MCF 10A (cell line): ENCODE measurements around the gene GGCT. TPM values are rescaled to one million over a fixed set of nuclear protein-coding genes. Genes with fewer than 3 reads are reported as not detected.
"Not testable (repeated sequence)": the region's sequence is repeated elsewhere in the genome, so short reads cannot be mapped to it uniquely, and the experiment has no call there.

Experiments used
- BruUV-seq: library from RNA; stranded (reverse); fragments of 400-500 nt; replicated peaks from 2 replicates; lab custom pipeline; 2021; lab: Mats Ljungman, UMichigan
- CTCF ChIA-PET: fragments of 300-600 bp; sonication (Branson Sonifier 250); formaldehyde crosslinking; extraction: SDS; loops from one replicate; lab custom pipeline; 2021; ENCODE audit warnings: antibody characterized with exemption, inconsistent platforms; lab: Yijun Ruan, JAX
- POLR2A ChIA-PET: fragments of 300-600, 350-650 bp; sonication (Branson Sonifier 250); formaldehyde crosslinking; extraction: SDS; loops from one replicate; lab custom pipeline; 2020; ENCODE audit warnings: antibody characterized with exemption, inconsistent platforms; lab: Yijun Ruan, JAX
- DNase-seq: peaks from one replicate; pipeline ENCODE4 v3.0.0-alpha.2; 2018; ENCODE audit not compliant: unreplicated experiment
- H3K27ac Mint-ChIP-seq: one replicate; pipeline ENCODE4 v1.8.0; 2022; ENCODE audit warnings: mild to moderate bottlenecking, low read depth, mixed read lengths; ENCODE audit not compliant: unreplicated experiment
- H3K27me3 Mint-ChIP-seq: one replicate; pipeline ENCODE4 v1.8.0; 2022; ENCODE audit warnings: mixed read lengths; ENCODE audit not compliant: insufficient read depth, unreplicated experiment
- H3K36me3 Mint-ChIP-seq: one replicate; pipeline ENCODE4 v1.8.0; 2022; ENCODE audit warnings: mild to moderate bottlenecking, moderate library complexity, mixed read lengths; ENCODE audit not compliant: insufficient read depth, unreplicated experiment
- H3K4me1 Mint-ChIP-seq: one replicate; pipeline ENCODE4 v1.8.0; 2022; ENCODE audit warnings: mixed read lengths; ENCODE audit not compliant: insufficient read depth, unreplicated experiment
- H3K4me3 Mint-ChIP-seq: one replicate; pipeline ENCODE4 v1.8.0; 2022; ENCODE audit warnings: mild to moderate bottlenecking, moderate library complexity, mixed read lengths; ENCODE audit not compliant: unreplicated experiment
- H3K9me3 Mint-ChIP-seq: one replicate; pipeline ENCODE4 v1.8.0; 2022; ENCODE audit warnings: mixed read lengths; ENCODE audit not compliant: unreplicated experiment
- CTCF ChIP-seq: fragments of 200-600 bp; IDR thresholded peaks from one replicate; pipeline ENCODE4 v1.8.0; 2022; ENCODE audit warnings: antibody characterized with exemption, mild to moderate bottlenecking; ENCODE audit not compliant: unreplicated experiment
- intact Hi-C: fragments of 100-400 bp; cut with micrococcal nuclease; formaldehyde crosslinking; loops from 2 replicates; pipeline ENCODE4 v1.14.1; 2022
- total RNA-seq: library from RNA; stranded (reverse); gene quantifications from 2 replicates; pipeline ENCODE4 v1.2.3, GENCODE V29; 2022

Gene GGCT
- total RNA-seq, 1 experiment from 2014 or later: 64.8 TPM

- H3K4me1 Mint-ChIP-seq: peaks cover 21% of the 10 kb centered on the region
Observed at GRCh38 chr7:30545791-30546555, 41.3 kb upstream of the GGCT start.

DNA sequence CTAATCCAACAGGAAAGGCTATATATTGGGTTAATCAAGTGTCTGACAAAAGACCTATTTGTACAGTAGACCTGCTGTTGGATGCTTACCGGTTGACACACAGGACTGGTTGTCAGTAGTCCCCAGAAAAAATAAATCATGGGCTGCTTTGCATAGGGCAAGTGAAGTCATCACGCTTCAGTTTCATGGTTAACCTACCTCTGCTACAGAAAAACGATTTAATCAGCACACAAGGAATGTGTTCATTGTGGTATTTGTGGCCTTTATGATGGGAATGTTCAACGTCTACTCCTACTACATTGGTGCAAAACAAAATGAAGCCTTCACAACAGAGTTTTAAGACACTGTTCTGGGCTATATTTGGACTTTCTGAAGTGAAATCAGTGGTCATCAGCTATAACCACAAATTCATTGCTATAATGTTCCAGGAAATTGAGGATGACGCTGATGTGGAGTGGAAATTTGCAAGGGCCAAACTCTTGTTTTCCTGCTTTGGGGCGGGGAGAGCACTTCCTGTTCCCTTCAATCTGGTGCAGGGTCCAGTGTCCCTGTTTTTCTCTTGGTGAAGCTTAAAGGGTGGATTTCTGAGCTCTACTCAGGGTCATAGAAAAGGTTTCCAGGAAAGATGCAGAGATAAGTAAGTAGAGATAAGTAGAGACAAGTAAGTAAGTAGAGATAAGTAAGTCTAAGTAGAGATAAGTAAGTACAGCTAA, 39.3 kb upstream of the GGCT start:
- no peak for DNase-seq
- Mint-ChIP-seq H3K27me3 (no peaks in the 10 kb centered on the region), H3K27ac (no peak overlapping the region), H3K4me1 (peaks cover 5% of the 10 kb centered on the region), H3K4me3 (no peak overlapping the region), H3K36me3 (no peaks in the 10 kb centered on the region), H3K9me3 (peaks cover 5% of the 10 kb centered on the region)
- CTCF ChIA-PET: interaction anchor here (0.6 to 14.8 kb wide), 5 partner anchors 8 to 63 kb away, joined by 3 to 434 read pairs (median 4); no protein-coding TSS in a partner anchor
- intact Hi-C loops: no loop called here
- BruUV-seq: no TSS peak
- no peak for TF ChIP-seq CTCF
- POLR2A ChIA-PET: interaction anchor here (0.7 to 1.2 kb wide), 2 partner anchors 21 to 141 kb away, joined by 3 read pairs; no protein-coding TSS in a partner anchor

More at GRCh38 chr7:30545791-30546555, 41.3 kb upstream of the GGCT start:
- no peak overlapping the region for H3K27ac Mint-ChIP-seq
- BruUV-seq: no TSS peak
- intact Hi-C loops: no loop called here
- no peaks in the 10 kb centered on the region for H3K9me3 Mint-ChIP-seq
- DNase-seq: no peak
- ChIA-PET POLR2A (interaction anchor here (0.7 to 8.5 kb wide), 5 partner anchors 12 to 269 kb away, joined by 3 to 90 read pairs (median 3); no protein-coding TSS in a partner anchor), CTCF (interaction anchor here (0.6 to 14.8 kb wide), 8 partner anchors 12 to 270 kb away, joined by 3 to 434 read pairs (median 4); no protein-coding TSS in a partner anchor)
- H3K4me3 Mint-ChIP-seq: no peak overlapping the region
- no peak for TF ChIP-seq CTCF
- H3K27me3 Mint-ChIP-seq: no peaks in the 10 kb centered on the region
- no peaks in the 10 kb centered on the region for H3K36me3 Mint-ChIP-seq

DNA sequence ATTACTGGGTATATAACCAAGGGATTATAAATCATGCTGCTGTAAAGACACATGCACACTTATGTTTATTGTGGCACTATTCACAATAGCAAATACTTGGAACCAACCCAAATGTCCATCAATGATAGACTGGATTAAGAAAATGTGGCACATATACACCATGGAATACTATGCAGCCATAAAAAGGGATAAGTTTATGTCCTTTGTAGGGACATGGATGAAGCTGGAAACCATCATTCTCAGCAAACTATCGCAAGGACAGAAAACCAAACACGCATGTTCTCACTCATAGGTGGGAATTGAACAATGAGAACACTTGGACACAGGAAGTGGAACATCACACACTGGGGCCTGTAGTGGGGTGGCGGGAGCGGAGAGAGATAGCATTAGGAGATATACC, 38.5 kb upstream of the GGCT start:
- H3K27me3 Mint-ChIP-seq, BruUV-seq, DNase-seq, H3K4me1 Mint-ChIP-seq, H3K4me3 Mint-ChIP-seq, intact Hi-C loops, H3K36me3 Mint-ChIP-seq, POLR2A ChIA-PET, H3K27ac Mint-ChIP-seq: not testable (repeated sequence)
- H3K9me3 Mint-ChIP-seq: peaks cover 12% of the 10 kb centered on the region
- CTCF ChIA-PET: interaction anchor here (14.8 kb wide), 1 partner anchor 23 kb away, joined by 434 read pairs; no protein-coding TSS in a partner anchor

DNA sequence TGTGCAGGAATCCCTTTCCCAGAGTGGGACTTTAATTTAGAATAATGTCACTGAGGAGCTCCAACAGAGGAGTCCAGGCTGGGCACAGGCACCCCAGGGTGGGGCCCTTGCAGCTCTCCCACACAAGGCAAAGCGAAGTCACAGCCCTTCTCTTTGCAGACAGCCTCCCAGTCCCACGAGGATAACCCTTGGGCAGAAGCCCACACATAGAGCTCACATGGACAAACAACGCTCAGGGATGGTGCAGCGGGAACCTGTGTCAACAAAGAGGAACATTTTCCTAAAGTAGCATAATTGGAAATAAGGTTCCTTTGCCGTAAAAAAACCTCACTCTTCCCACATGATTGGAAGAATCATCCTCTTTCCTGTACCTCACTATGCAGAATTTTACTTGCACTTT, 29.3 kb upstream of the GGCT start:
- ChIA-PET POLR2A (interaction anchor here (0.7 to 1.2 kb wide), 3 partner anchors 11 to 17 kb away, joined by 3 read pairs; no protein-coding TSS in a partner anchor), CTCF (interaction anchor here (0.6 to 3.5 kb wide), 4 partner anchors 16 to 207 kb away, joined by 5 to 15 read pairs (median 10); no protein-coding TSS in a partner anchor)
- no peak overlapping the region for H3K4me3 Mint-ChIP-seq
- intact Hi-C loops: no loop called here
- H3K36me3 Mint-ChIP-seq: peaks cover 6% of the 10 kb centered on the region
- DNase-seq: no peak
- no peak overlapping the region for H3K27ac Mint-ChIP-seq
- H3K9me3 Mint-ChIP-seq: peaks cover 6% of the 10 kb centered on the region
- BruUV-seq: no TSS peak
- peaks cover 5% of the 10 kb centered on the region for H3K4me1 Mint-ChIP-seq
- no peaks in the 10 kb centered on the region for H3K27me3 Mint-ChIP-seq
- TF ChIP-seq CTCF: no peak
